GM12872 (cell line): ENCODE data around the gene FAM107B.

Experiments used
- CTCF ChIP-seq: IDR thresholded peaks from 3 replicates; pipeline ENCODE4 v1.5.1; 2011; ENCODE audit warnings: low read depth, mild to moderate bottlenecking, low read length, moderate library complexity; ENCODE audit not compliant: insufficient read depth

The FAM107B gene

GRCh38 chr10:14588084-14588937 lies 186.4 kb downstream of the FAM107B start:
- TF ChIP-seq CTCF: no peak

- no peak for TF ChIP-seq CTCF
Observed at GRCh38 chr10:14587540-14588083, 187.1 kb downstream of the FAM107B start.

DNA sequence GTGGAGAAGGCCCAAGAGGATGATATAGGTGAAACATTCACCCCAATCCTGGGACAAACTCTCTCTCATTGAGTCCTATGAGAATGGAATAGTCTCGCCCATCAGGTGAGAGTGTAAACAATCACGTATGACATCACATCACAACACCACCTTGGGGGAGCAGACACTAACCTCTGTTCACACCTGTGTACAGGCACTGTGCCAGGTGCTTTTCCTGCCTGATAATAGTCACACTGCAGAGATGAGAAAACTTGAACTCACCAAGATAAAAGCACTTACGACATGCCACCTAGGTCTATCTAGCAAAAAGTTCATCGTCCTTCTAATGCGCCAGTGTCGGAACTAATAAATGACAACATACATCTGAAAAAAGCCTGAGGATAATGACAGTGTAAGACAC lies 187.8 kb downstream of the FAM107B start:
- no peak for TF ChIP-seq CTCF

GRCh38 chr10:14585287-14586193 lies 189.2 kb downstream of the FAM107B start:
- TF ChIP-seq CTCF: no peak

- no peak for TF ChIP-seq CTCF
Observed at GRCh38 chr10:14584661-14585060, 190.0 kb downstream of the FAM107B start.

DNA sequence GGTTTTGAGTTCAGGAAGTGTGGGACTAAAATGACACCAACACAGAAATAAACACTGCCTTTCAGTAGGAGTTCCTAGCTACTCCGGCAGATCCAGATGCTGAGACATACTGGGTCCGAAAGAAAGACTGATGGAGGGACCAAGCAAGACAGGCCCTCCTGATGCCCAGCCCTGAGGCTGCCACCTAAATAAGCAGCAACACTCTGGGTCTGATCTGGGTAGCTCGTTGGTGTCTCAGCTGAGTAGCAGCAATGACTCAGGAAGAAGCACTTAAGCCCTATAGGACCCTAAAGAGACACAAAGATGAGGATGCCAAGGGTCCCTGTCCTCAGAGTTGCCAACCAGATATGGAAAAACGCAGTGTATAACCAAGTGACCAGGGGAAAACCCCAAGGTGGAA lies 190.7 kb downstream of the FAM107B start:
- TF ChIP-seq CTCF: no peak

GRCh38 chr10:14583252-14583651 lies 191.4 kb downstream of the FAM107B start:
- TF ChIP-seq CTCF: no peak
